Islet precursor cell (in vitro differentiated cells): ENCODE results near the gene ACTL6A.
"Not testable (repeated sequence)": the region's sequence is repeated elsewhere in the genome, so short reads cannot be mapped to it uniquely, and the experiment has no call there.

Experiments used
- DNase-seq: peaks from one replicate; pipeline ENCODE4 v3.0.0-alpha.2; 2018

ACTL6A gene

GRCh38 chr3:179562591-179563270 lies at the start of gene ACTL6A:
TSS of gene ACTL6A (plus strand) at chr3:179562926. CDS start at chr3:179563093, 167 bp downstream.
- DNase-seq = peak; percentile 100

- DNase-seq = no peak
These were observed 48.9 kb upstream of the ACTL6A start for GRCh38 chr3:179513862-179514261.

DNA sequence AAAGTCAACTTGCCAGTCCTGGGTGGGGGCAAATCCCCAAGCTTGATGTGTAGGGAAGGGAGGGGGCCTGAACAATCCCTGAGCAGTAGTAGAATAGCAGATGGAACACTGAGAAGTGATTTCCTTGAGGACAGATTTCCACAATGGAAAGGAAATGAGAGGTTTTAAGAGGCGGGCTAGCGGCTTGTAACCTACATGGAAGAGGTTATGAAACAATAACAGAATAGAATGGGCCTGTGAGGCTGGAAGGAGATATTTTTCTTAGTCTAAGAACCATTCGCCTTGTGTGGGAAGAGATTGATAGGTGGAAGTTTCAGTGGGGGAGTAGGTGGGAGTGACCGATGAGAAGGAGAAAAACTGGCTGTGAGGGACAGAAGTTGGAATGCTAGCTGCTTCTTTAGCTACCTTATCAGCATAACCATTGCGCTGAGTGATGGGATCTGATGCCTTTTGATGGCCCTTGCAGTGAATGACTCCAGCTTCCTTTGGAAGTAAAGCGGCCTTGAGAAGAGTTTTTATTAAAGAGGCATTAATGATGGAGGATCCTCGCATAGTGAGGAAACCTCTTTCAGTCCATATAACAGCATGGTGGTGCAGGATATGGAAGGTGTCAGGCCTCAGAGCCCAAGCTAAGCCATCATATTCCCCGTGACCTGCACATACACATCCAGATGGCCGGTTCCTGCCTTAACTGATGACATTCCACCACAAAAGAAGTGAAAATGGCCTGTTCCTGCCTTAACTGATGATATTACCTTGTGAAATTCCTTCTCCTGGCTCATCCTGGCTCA lies 46.1 kb upstream of the ACTL6A start:
- not testable (repeated sequence) for DNase-seq

GRCh38 chr3:179526482-179526881 lies 36.2 kb upstream of the ACTL6A start:
- no peak for DNase-seq

GRCh38 chr3:179526989-179527391 lies 35.7 kb upstream of the ACTL6A start:
- DNase-seq = peak; percentile 77

DNA sequence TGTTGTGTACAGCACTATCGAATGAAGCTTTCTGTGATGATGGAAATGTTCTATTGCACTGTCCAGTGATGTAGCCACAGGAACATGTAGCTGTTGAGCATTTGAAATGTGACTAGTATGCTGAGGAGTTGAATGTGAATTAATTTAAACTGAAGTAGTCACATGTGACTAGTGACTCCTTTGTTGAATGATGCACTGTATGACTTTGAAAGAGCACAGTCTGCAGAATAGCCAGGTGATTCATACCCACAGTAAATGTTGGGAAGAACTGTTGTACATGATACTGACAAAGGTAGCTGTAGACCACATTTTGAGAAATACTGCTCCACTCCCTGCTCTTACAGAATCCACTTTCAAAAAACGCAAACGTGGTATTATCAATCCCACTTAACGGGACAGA lies 34.0 kb upstream of the ACTL6A start:
- DNase-seq = no peak

- no peak for DNase-seq
These were observed 31.1 kb upstream of the ACTL6A start for GRCh38 chr3:179531576-179531975.

- no peak for DNase-seq
These were observed 29.5 kb upstream of the ACTL6A start for GRCh38 chr3:179533274-179533673.

GRCh38 chr3:179536256-179536655 lies 26.5 kb upstream of the ACTL6A start:
- DNase-seq = no peak

- DNase-seq = no peak
These were observed 21.6 kb upstream of the ACTL6A start for GRCh38 chr3:179541094-179541493.

GRCh38 chr3:179541596-179541995 lies 21.1 kb upstream of the ACTL6A start:
- DNase-seq = no peak

DNA sequence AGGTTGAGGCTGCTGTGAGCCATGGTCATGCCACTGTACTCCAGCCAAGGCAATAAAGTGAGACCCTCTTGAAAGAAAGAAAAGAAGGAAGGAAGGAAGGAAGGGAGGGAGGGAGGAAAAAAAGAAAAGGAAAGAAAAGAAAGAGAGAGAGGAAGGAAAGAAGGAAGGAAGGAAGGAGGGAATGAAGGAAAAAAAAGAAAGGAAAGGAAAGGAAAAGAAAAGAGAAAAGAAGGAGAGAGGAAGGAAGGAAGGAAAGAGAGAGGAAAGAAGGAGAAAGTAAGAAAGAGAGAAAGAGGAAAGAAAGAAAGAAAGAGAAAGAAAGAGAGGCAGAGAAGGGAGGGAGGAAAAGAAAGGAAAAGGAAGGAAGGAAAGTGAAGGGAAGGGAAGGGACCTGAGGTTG lies 20.4 kb upstream of the ACTL6A start:
- no peak for DNase-seq

GRCh38 chr3:179544981-179545645 lies 17.6 kb upstream of the ACTL6A start:
- no peak for DNase-seq

- peak; percentile 84 for DNase-seq
These were observed 15.9 kb upstream of the ACTL6A start for GRCh38 chr3:179546814-179547241.

DNA sequence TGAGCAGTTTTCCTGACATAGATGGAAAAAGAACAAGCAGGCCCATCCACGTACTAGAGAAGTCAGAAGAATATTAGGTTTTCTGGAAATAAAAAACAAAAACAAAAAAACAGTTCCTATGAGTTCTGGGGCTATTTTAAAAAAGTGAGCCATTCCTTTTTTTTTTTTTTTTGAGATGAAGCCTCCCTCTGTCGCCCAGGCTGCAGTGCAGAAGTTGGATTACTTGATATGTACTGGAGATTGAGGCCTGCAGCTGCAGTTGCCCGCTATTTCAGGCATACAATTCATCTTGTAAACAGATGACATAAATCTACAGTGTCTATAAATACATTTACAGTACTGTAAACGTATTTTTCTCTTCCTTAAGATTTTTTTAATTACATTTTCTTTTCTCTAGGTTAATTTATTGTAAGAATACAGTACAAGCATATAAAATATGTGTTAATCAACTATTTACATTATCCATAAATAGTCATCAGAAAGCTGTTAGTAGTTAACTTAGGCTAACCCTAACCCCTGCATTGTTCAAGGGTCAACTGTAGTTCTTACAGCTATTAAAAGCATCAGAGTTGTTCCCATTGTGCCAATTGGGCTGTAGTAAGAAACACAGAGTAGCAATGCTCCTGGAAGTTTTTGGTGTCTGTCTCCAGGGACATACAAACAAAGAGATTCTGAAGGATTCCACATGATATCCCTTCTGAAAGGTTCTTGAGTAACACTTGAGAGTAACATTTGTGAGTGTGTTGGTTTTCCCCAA lies 11.2 kb upstream of the ACTL6A start:
- no peak for DNase-seq

DNA sequence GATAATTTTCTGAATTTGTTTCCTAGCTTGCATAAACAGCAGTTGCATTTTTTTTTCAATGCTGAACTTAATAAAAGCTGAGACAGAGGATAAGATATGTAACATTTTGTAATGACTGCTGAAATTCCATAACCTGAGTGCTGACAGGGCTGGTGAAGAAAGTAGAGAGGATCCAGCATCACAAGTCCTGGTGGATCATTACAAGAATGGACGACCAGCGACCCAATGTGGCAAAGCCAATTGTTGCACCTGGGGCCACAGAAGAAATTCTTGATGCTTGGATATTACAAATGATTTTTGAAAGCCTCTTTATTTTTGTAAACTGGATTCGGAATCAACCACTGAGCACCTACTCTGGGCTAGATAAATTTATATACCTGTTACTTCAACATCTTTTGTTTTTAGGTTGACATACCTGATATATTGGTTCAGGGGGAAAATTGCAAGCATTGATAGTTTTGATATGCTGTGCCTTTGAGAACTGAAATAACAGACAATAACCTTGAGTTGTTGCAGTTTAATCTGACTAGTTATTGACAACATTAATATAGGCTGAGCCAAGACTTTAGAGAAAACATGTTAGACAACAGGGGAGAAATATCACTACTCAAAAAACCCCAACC lies 3.9 kb upstream of the ACTL6A start:
- DNase-seq = peak; percentile 76

- DNase-seq = no peak
These were observed 1.9 kb upstream of the ACTL6A start for GRCh38 chr3:179560791-179561190.

DNA sequence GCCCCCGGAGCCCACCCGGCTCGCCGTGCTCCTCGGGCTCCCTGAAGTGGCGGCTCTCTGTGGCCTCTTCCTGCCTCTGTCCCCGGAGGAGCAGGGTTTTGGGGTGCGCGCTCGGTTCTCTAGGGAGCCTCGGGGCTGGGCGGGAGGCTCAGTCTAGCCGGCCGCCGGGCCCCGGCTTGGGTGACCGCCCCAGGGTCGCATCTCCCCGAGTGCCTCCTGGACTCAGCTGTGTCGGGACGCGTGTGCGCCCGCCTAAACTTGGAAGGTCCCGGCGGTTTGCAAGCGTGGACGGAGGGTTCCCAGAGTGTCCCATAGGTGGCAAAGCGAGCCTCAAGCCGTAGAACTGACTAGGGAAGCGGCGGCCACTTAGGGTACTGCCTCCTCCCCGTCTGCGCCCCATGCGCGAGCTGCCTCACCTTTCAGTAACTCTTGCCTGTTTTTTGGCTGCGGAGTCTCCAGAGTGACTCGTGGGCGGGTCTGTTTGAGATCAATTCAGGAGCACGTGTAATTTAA lies 601 bp downstream of the ACTL6A start:
- peak; percentile 84 for DNase-seq

DNA sequence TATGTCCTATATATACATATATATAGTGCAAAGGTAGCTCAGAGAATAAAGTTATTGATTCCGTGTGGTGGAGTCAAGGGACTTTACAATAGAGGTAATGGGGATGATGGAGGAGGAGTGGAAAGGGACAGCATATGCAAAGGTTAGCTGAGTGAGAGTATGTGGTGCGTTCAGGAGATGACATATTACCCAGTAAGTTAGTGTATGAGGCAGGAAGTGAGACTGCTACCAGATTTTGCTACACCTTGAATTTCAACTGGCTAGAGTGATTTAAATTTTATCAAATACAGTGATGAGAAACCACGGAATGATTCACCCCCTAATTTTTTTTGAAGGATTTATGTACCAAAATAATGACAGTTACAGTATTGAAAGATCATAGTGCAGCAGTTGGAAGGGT lies 2.8 kb downstream of the ACTL6A start:
- DNase-seq = no peak

GRCh38 chr3:179580992-179581391 lies 18.3 kb downstream of the ACTL6A start:
- no peak for DNase-seq

DNA sequence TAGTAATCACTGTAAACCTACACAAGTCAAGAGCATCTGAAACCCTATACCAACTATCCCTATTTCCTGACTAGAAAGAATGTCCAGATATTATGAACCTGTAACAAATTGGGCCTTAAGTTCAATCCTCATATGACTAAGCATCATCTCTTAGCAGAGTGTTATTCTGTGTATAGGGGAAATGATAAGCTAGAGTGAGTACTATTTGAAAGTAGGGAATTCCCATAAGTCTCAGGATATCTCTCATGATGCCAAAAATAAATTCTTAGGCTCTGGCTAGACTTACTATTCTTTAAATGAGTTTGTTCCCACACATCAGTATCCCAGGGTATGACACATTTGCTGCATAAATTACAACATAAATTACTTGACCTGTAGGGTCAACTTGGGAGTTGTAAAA lies 26.4 kb downstream of the ACTL6A start:
- DNase-seq = no peak

DNA sequence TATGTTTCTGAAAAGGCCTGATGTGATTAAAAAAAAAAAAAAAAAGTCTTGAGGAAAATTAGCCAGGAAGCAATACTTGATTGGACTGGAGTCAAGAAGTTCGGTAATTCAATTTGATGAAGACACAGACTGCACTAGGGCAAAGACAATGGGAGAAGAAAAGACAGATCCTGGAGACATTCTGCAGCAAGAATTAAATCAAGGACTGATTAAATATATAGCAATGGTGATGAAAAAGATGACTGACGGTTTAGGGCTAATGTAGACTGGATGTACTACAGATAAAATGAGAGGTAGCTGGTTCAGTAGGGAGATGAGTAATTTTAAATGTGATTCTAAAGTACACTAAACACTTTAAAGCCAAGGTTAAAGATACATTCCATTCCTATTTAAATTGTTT lies 27.9 kb downstream of the ACTL6A start:
- DNase-seq = no peak
